ENCODE data around the gene TMEM179B.
"Not testable (repeated sequence)": the region's sequence is repeated elsewhere in the genome, so short reads cannot be mapped to it uniquely, and the experiment has no call there.

TMEM179B gene, protein sequence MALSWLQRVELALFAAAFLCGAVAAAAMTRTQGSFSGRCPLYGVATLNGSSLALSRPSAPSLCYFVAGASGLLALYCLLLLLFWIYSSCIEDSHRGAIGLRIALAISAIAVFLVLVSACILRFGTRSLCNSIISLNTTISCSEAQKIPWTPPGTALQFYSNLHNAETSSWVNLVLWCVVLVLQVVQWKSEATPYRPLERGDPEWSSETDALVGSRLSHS

DNA sequence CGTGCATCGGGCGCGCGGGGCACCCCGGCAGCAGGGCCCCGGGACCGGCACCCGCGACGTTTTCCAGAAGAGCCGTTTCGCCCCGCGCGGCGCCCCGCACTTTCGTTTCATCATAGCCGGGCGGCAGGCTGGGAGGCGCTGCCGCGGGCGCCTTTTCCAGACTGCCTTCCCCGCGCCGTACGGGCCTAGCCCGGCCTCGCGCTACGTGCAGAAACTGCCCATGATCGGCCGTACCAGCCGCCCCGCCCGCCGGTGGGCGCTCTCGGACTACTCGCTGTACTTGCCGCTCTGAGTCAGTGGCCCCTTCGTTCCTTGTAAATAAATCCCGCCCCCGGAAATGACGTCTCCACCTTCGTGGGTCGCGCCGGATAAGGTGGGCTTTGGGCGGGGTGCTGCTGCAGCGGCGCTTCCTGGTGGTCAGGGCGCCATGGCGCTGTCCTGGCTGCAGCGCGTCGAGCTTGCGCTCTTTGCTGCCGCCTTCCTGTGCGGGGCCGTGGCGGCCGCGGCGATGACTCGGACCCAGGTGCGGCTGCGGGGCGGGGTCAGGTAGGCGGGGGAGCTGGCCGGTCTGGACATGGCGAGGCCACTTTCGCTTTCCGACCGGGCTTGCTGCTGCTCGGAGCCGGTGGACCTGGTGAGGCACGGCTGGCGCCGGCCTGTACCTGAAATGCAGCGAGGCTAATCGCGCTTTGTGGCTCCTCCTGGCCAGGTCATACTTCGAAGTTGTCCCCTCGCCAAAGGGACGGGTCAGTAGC, at the start of gene TMEM179B:
TSS of gene TMEM179B (plus strand) at position 398 of the 755 bp plus-strand sequence. CDS start at position 428, 30 bp downstream.
- TF ChIP-seq, protein P1, sequence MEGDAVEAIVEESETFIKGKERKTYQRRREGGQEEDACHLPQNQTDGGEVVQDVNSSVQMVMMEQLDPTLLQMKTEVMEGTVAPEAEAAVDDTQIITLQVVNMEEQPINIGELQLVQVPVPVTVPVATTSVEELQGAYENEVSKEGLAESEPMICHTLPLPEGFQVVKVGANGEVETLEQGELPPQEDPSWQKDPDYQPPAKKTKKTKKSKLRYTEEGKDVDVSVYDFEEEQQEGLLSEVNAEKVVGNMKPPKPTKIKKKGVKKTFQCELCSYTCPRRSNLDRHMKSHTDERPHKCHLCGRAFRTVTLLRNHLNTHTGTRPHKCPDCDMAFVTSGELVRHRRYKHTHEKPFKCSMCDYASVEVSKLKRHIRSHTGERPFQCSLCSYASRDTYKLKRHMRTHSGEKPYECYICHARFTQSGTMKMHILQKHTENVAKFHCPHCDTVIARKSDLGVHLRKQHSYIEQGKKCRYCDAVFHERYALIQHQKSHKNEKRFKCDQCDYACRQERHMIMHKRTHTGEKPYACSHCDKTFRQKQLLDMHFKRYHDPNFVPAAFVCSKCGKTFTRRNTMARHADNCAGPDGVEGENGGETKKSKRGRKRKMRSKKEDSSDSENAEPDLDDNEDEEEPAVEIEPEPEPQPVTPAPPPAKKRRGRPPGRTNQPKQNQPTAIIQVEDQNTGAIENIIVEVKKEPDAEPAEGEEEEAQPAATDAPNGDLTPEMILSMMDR (conservative IDR thresholded peaks at IDR 0.05; ENCODE audit: low read length) = peak; percentile 59
- DNase-seq (ENCODE audit: low read depth) = peak; percentile 96
- peak within 1 kb of the TSS; percentile 80 for H3K4me3 ChIP-seq (ENCODE audit: low read length)

DNA sequence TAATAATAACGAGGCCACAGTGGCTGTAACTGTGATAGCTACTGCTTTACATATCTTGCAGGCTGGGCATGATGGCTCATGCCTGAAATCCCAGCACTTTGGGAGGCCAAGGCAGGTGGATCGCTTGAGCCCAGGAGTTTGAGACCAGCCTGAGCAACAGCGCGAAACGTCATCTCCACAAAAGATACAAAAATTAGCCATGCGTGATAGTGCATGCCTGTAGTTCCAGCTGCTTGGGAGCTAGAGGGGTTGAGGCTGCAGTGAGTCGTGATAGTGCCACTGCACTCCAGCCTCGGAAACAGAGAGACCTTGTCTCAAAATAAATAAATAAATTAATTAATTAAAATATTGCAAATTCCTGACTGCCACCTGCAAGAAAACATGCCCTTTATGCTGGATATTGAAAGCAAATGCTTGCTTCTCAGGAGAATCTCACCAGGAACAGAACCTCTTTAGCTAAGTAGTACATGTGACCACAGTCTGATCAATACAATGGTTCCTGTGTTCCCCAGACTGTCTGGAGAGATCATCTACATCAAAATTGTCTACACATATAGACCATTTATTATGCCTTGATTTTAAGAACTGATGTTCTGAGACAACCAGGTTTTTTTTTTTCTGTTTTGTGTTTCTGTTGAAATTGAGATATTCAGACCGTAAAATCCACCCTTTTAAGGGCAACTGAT, 39.6 kb upstream of the TMEM179B start:
- no peak overlapping the region for H3K4me3 ChIP-seq (ENCODE audit: low read length)
- TF ChIP-seq, protein P1 (conservative IDR thresholded peaks at IDR 0.05; ENCODE audit: low read length) = no peak
- DNase-seq (ENCODE audit: low read depth) = no peak

DNA sequence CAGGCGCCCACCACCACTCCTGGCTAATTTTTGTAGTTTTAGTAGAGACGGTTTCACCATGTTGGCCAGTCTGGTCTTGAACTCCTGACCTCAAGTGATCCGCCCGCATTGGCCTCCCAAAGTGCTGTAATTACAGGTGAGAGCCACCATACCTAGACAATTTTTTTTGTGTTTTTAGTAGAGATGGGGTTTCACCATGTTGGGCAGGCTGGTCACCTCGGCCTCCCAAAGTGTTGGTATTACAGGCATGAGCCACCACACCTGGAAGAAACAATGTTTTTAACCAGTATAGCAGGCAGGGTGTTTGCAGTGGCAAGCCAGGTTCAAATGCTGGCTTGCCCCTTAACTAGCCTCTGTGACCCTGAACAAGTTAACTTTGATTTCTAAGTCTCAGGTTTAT, 37.3 kb upstream of the TMEM179B start:
- not testable (repeated sequence) for H3K4me3 ChIP-seq (ENCODE audit: low read length); DNase-seq (ENCODE audit: low read depth)

DNA sequence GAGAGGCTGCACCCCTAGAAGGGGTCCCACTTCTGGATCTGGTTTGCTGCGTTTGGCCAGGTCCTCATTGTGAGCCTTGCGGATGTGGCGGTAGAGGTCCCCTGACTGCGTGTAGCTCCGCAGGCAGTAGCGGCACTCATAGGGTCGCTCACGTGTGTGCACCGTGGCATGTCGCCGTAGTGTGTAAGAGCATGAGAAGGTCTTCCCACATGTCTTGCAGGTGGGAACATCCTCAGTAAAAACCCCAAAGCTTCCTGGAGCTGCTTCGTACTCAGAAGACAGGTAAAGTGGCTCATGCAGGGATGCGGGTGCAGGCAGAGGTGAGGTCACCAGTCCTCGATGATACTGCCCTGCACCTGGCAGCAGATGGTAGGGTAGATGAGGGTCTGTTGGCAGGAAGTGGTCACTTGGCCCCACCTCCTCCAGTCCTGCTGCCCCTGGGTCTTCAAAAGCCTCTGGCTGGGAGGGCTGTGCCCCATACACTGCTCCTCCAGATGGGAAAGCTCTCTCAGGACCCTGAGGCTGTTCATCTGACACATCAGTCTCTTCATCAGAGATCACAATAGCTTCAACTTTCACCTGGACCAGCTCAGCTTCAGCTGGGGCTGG, 34.9 kb upstream of the TMEM179B start:
- TF ChIP-seq, protein P1 (conservative IDR thresholded peaks at IDR 0.05; ENCODE audit: low read length) = no peak
- no peak for DNase-seq (ENCODE audit: low read depth)

DNA sequence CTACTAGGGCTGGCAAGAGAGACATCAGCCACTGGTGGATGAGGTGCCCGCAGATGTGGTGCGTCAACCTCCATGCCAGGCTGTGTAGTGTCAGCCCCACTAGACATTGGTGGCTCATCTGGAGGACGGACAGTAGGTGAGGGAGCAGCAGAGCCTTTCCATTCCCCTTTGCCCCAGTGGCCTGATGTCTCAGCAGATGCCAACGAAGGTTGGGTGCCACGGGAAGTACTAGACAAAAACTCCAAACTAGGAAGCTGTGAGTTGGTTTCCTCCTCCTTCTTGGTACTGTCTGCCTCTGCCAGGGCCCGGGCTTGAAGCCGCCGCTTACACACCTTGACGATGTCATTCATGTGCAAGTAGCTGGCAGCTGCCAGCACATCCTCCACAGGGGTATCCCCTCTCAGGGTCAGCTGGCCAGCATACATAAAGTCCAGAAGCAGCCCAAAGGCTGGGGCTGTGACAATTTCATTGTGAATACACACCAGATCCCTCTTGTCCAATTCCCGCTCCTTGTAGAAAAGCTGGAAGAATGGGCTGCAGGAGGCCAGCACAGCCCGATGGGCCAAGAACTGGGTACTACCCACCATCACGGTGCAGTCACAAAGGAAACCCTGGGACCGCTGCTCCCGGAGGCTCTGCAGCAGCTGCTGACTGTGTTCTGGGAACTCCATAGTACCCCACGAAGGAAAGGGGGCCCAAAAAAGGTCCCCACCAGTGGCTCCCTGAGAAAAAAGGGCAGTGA, 34.0 kb upstream of the TMEM179B start:
- DNase-seq (ENCODE audit: low read depth) = no peak
- H3K4me3 ChIP-seq (ENCODE audit: low read length) = peak overlapping the region; percentile 80
- TF ChIP-seq, protein P1 (conservative IDR thresholded peaks at IDR 0.05; ENCODE audit: low read length) = no peak

More for the DNA sequence above, 34.9 kb upstream of the TMEM179B start:
- H3K4me3 ChIP-seq (ENCODE audit: low read length) = no peak overlapping the region

DNA sequence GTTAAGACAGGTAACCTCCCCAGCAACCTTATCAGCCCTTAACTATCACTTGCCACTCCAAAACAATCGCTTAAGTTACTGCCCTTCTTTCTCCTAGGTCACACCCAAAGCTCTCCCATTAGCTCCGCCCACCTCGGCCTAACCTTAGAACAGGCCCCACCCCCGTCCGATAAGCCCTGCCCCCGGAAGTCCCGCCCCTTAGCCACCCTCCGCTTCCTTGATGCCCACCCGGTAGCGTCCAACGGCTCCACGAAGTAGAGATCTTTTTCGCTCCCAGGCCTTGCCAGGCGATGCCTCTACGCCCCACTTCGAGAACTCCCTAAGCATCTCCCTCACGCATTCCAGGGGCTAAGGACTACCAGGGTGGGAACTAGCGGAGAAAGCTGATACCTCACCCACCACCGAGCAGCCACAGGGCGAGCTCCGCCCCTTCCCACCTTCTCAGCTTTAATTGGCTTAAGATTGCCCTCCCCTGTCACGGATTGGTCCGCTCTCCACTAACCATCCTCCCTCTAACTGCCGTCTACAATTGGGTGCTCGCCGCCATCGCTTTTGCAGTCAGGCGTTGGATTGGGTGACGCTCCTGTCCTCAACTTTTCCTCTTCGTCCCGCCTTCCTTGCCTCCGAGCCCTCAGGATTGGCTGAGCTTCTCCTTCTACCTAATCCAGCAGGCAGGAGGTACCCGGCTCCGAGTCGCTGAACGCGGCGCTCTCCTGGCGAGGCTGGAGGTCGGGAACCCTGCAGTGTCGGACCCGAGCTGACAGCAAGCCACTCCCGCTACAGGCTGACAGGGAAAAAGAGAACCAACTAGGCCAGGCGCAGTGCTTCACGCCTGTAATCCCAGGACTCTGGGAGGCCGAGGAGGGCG, 33.2 kb upstream of the TMEM179B start, which contains the start of gene ZBTB3:
TSS of gene ZBTB3 (minus strand) at position 425 of the 868 bp plus-strand sequence. CDS start 496 bp downstream, outside the sequence.
- peak; percentile 99 for DNase-seq (ENCODE audit: low read depth)

More for the DNA sequence above, 33.2 kb upstream of the TMEM179B start, which contains the start of gene ZBTB3:
- TF ChIP-seq, protein P1 (conservative IDR thresholded peaks at IDR 0.05; ENCODE audit: low read length) = no peak
- peak within 1 kb of the TSS; percentile 80 for H3K4me3 ChIP-seq (ENCODE audit: low read length)

Measured in AG10803 (cell line).